OCI-LY1 (cell line): ENCODE measurements around the gene MAST4.

Experiments
- H2AFZ ChIP-seq: fragments of 200-600 bp; sonication (generic), shearing (Covaris generic); 2 replicates; pipeline ENCODE4 v1.6.0; 2014; ENCODE audit warnings: antibody characterized with exemption, mild to moderate bottlenecking, low read length
- H3F3A ChIP-seq: fragments of 200-600 bp; sonication (generic), shearing (Covaris generic); 2 replicates; pipeline ENCODE4 v1.6.0; 2014; ENCODE audit warnings: mild to moderate bottlenecking, antibody characterized with exemption, low read length, moderate library complexity; ENCODE audit not compliant: insufficient read depth
- H3K27ac ChIP-seq: fragments of 200-600 bp; sonication (generic); 2 replicates; pipeline ENCODE4 v1.5.1; 2014; ENCODE audit warnings: low read length, mixed run types, mild to moderate bottlenecking, low read depth; ENCODE audit not compliant: poor library complexity, severe bottlenecking
- H3K27me3 ChIP-seq: fragments of 200-600 bp; sonication (generic); 2 replicates; pipeline ENCODE4 v1.6.0; 2014; ENCODE audit warnings: antibody characterized with exemption, mild to moderate bottlenecking, low read length, moderate library complexity; ENCODE audit not compliant: insufficient read depth
- H3K36me3 ChIP-seq: fragments of 200-600 bp; sonication (generic); 2 replicates; pipeline ENCODE4 v1.6.1; 2014; ENCODE audit warnings: mild to moderate bottlenecking, antibody characterized with exemption, low read length, moderate library complexity, mixed read lengths; ENCODE audit not compliant: insufficient read depth
- H3K4me1 ChIP-seq: fragments of 200-600 bp; sonication (generic); 2 replicates; pipeline ENCODE4 v1.5.1; 2014; ENCODE audit warnings: mild to moderate bottlenecking, low read length, moderate library complexity; ENCODE audit not compliant: insufficient read depth, severe bottlenecking
- H3K4me2 ChIP-seq: fragments of 200-600 bp; sonication (generic), shearing (Covaris generic); 2 replicates; pipeline ENCODE4 v1.6.1; 2014; ENCODE audit warnings: low read length
- H3K4me3 ChIP-seq: fragments of 200-600 bp; sonication (generic); 2 replicates; pipeline ENCODE4 v1.5.1; 2014; ENCODE audit warnings: low read length, low read depth, mild to moderate bottlenecking, mixed read lengths; ENCODE audit not compliant: poor library complexity, severe bottlenecking
- H3K79me2 ChIP-seq: fragments of 200-600 bp; shearing (Covaris generic); 2 replicates; pipeline ENCODE4 v1.6.1; 2016; ENCODE audit warnings: mixed run types, low read length, mixed read lengths; ENCODE audit not compliant: insufficient read depth
- H3K9ac ChIP-seq: fragments of 200-600 bp; sonication (generic), shearing (Covaris generic); 2 replicates; pipeline ENCODE4 v1.6.1; 2014; ENCODE audit warnings: mild to moderate bottlenecking, low read length, mixed read lengths
- H3K9me2 ChIP-seq: fragments of 200-600 bp; sonication (generic), shearing (Covaris generic); 2 replicates; pipeline ENCODE4 v1.6.1; 2014; ENCODE audit warnings: low read depth, mild to moderate bottlenecking, low read length, mixed read lengths
- H3K9me3 ChIP-seq: fragments of 200-600 bp; shearing (Covaris generic); 2 replicates; pipeline ENCODE4 v1.6.1; 2014; ENCODE audit warnings: low read length, mixed read lengths
- H4K20me1 ChIP-seq: fragments of 200-600 bp; sonication (generic), shearing (Covaris generic); 2 replicates; pipeline ENCODE4 v1.6.0; 2016; ENCODE audit warnings: mild to moderate bottlenecking, low read length; ENCODE audit not compliant: insufficient read depth
- EZH2 ChIP-seq: fragments of 200-600 bp; sonication (generic), shearing (Covaris generic); IDR thresholded peaks from 2 replicates; pipeline ENCODE4 v1.8.0; 2017; ENCODE audit warnings: borderline replicate concordance, mixed run types, mild to moderate bottlenecking, antibody characterized with exemption, low read length, moderate library complexity, mixed read lengths
- TF ChIP-seq, protein P1 (sequence below): fragments of 200-600 bp; sonication (generic), shearing (Covaris generic); IDR thresholded peaks from 2 replicates; pipeline ENCODE4 v1.5.1; 2017; ENCODE audit warnings: mild to moderate bottlenecking, antibody characterized with exemption, low read length, moderate library complexity, mixed read lengths

The MAST4 gene

GRCh38 chr5:67198917-67199316 is 602.7 kb downstream of the MAST4 start:
- no peaks in the 10 kb centered on the region for H4K20me1 ChIP-seq
- peak overlapping the region; percentile 59 for H3K27ac ChIP-seq
- H3K4me2 ChIP-seq = no peak overlapping the region
- H3K9me2 ChIP-seq = no peaks in the 10 kb centered on the region
- TF ChIP-seq EZH2 = no peak
- TF ChIP-seq, protein P1, sequence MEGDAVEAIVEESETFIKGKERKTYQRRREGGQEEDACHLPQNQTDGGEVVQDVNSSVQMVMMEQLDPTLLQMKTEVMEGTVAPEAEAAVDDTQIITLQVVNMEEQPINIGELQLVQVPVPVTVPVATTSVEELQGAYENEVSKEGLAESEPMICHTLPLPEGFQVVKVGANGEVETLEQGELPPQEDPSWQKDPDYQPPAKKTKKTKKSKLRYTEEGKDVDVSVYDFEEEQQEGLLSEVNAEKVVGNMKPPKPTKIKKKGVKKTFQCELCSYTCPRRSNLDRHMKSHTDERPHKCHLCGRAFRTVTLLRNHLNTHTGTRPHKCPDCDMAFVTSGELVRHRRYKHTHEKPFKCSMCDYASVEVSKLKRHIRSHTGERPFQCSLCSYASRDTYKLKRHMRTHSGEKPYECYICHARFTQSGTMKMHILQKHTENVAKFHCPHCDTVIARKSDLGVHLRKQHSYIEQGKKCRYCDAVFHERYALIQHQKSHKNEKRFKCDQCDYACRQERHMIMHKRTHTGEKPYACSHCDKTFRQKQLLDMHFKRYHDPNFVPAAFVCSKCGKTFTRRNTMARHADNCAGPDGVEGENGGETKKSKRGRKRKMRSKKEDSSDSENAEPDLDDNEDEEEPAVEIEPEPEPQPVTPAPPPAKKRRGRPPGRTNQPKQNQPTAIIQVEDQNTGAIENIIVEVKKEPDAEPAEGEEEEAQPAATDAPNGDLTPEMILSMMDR = no peak
- peaks cover 25% of the 10 kb centered on the region for H3K79me2 ChIP-seq
- H3K36me3 ChIP-seq = peaks cover 10% of the 10 kb centered on the region; the same call in 1 of the 2 replicates
- no peaks in the 10 kb centered on the region for H3K27me3 ChIP-seq
- no peak overlapping the region for H3K9ac ChIP-seq
- H3F3A ChIP-seq = no peaks in the 10 kb centered on the region
- no peaks in the 10 kb centered on the region for H3K9me3 ChIP-seq
- H2AFZ ChIP-seq = no peak overlapping the region
- no peak overlapping the region for H3K4me3 ChIP-seq
- H3K4me1 ChIP-seq = peaks cover 98% of the 10 kb centered on the region

- H2AFZ ChIP-seq = no peak overlapping the region
- H3K4me2 ChIP-seq = peak overlapping the region; percentile 34; the same call in 1 of the 2 replicates
- H3K9me2 ChIP-seq = no peaks in the 10 kb centered on the region
- TF ChIP-seq, protein P1 = no peak
- TF ChIP-seq EZH2 = no peak
- no peaks in the 10 kb centered on the region for H3K9me3 ChIP-seq
- no peaks in the 10 kb centered on the region for H3K27me3 ChIP-seq
- H3F3A ChIP-seq = no peaks in the 10 kb centered on the region
- H3K27ac ChIP-seq = peak overlapping the region; percentile 59
- no peak overlapping the region for H3K9ac ChIP-seq
- peaks cover 98% of the 10 kb centered on the region for H3K4me1 ChIP-seq
- no peaks in the 10 kb centered on the region for H4K20me1 ChIP-seq
- no peak overlapping the region for H3K4me3 ChIP-seq
- H3K36me3 ChIP-seq = peaks cover 2% of the 10 kb centered on the region; the same call in 1 of the 2 replicates
- peaks cover 15% of the 10 kb centered on the region for H3K79me2 ChIP-seq
These were observed 603.7 kb downstream of the MAST4 start for GRCh38 chr5:67199859-67200258.

- Histone ChIP-seq H2AFZ (no peak overlapping the region), H3K9ac (no peak overlapping the region), H3F3A (no peaks in the 10 kb centered on the region), H3K9me3 (no peaks in the 10 kb centered on the region), H4K20me1 (no peaks in the 10 kb centered on the region), H3K9me2 (no peaks in the 10 kb centered on the region), H3K4me3 (no peak overlapping the region), H3K27me3 (no peaks in the 10 kb centered on the region), H3K36me3 (no peaks in the 10 kb centered on the region), H3K4me2 (no peak overlapping the region), H3K4me1 (peaks cover 98% of the 10 kb centered on the region), H3K79me2 (peaks cover 4% of the 10 kb centered on the region), H3K27ac (peak overlapping the region; percentile 59)
- TF ChIP-seq EZH2 = no peak
- TF ChIP-seq, protein P1 = no peak
These were observed 604.8 kb downstream of the MAST4 start for GRCh38 chr5:67200809-67201562.
